Measurements from ENCODE around the gene SF3B5. TPM values are rescaled to one million over a fixed set of nuclear protein-coding genes. Genes with fewer than 3 reads are reported as not detected.

Gene SF3B5
- total and polyA plus RNA-seq, 2 of the 8 experiments (the other 6 are each of a cell fraction or from before 2014, with no cell fraction given) = 195 to 588 TPM

DNA sequence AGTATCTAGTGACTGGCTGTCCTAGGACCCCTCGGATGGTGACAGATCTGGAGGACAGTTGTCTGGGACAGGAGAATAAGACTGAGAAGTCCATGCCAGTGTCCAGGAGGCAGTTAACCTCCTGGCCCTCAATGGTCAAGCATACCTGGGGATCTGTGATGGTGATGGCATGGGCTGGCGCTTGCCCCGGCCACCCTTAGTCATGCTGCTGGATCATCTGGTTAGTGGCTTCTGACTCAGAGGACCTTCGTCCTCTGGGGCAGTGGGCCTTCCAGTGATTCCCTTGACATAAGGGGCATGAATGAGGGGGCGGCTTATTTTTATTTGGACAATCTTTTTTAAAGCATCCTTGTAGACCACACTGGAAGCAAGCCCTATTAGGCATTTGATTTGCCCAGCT lies 24.0 kb upstream of the SF3B5 start (continued):
- TF ChIP-seq RAD21 (IDR thresholded peaks at IDR 0.05 in 1 of 2, conservative IDR thresholded peaks at IDR 0.05 in 1 of 2; ENCODE audit: low read depth in 2 of 2, low read length in 2 of 2) (no peak), SAP30 (IDR thresholded peaks at IDR 0.05; ENCODE audit: insufficient read depth, insufficient replicate concordance, low read length) (no peak), SRF (IDR thresholded peaks at IDR 0.05; ENCODE audit: low read depth, low read length) (no peak), CBX8 (IDR thresholded peaks at IDR 0.05; ENCODE audit: borderline replicate concordance, low read depth, low read length) (no peak)
